ENCODE results near the gene CCDC201. TPM values are rescaled to one million over a fixed set of nuclear protein-coding genes. Genes with fewer than 3 reads are reported as not detected.
A peak's percentile ranks its signal among the peaks of the same experiment; 100 is the strongest.

Gene CCDC201
- total RNA-seq (2014; rRNA removed; shearing (Covaris generic); ENCODE audit: low replicate concordance), result not detected in 2 replicates

DNA sequence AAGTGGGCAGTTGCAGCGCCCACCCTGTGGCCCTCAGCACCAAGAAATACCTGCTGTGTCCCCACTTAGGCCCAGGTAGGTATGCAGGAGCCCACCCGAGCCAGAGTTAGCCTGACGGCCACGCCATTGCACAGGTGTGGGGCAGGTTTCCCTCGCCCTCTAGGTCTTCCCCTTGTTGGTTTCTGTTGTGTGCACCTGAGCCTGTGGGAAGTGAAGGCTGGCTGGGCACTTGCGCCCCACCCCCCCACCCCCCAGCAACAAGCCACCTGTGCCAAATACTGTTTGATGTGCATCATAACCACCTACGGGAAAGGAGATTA lies at the start of gene CCDC201:
CCDC201 (minus strand) TSS at position 48 of the 320 bp plus-strand sequence. CDS start 75 bp downstream, outside the sequence.
- Histone ChIP-seq H3K36me3 (ENCODE audit: insufficient read depth, low read length) (no peaks in the 10 kb centered on the region), H3K27me3 (ENCODE audit: low read length) (no peaks in the 10 kb centered on the region), H3K4me2 (ENCODE audit: low read depth, low read length, poor library complexity, severe bottlenecking) (no peak within 1 kb of the TSS), H3K9me2 (replicated peaks; ENCODE audit: insufficient read depth, low read length) (no peaks in the 10 kb centered on the region), H3K9ac (ENCODE audit: low read length) (no peak within 1 kb of the TSS), H3K27ac (ENCODE audit: low read length) (no peak within 1 kb of the TSS), H3K4me3 (ENCODE audit: low read length) (no peak within 1 kb of the TSS), H2AFZ (ENCODE audit: low read length) (no peak within 1 kb of the TSS), H3K9me3 (ENCODE audit: low read length) (no peaks in the 10 kb centered on the region), H3K4me1 (ENCODE audit: low read length) (no peaks in the 10 kb centered on the region), H4K20me1 (ENCODE audit: insufficient read depth, low read depth, low read length) (no peaks in the 10 kb centered on the region), H3K79me2 (ENCODE audit: low read length) (no peaks in the 10 kb centered on the region)
- no peak for DNase-seq

DNA sequence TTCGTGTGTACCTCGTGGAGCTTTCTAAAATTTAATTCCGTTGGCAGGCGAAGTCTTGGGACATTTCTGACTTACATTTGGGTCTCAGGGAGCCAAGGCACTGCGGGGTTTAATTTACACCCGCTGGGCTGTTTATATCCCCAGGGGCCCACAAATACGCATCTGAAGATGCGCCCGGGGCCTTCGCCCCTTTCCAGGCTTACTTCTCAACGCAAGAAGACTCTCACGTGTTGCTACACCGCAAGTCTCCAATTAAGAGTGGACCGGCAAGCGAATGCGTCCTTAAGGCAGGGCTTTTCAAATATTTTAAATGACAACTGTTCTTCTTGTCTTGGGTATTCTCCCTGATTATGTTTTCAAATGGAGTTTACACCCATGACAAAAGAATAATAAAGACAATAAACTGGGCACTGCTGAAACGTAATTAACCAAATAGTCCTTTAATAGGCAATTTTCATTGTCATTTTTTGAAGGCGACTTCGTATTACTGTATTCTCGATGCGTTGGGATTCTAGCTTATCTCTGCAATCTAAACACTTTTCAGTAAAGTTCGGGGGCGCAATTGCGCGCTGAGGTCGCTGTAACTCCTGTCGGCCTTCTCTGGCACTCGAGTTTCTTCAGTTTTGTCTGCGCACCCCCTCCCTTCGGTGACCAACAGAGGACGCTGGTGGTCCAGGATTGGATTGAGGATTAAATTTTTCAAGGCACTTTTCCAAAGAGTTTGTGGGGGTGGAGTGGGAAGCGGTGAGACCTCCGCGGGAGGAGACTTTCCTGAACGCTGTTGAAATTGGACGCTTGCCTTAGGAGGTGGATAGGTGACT lies 49.0 kb upstream of the CCDC201 start:
- H3K4me1 ChIP-seq (ENCODE audit: low read length), result no peaks in the 10 kb centered on the region
- H3K27me3 ChIP-seq (ENCODE audit: low read length), result no peaks in the 10 kb centered on the region
- no peak overlapping the region for H2AFZ ChIP-seq (ENCODE audit: low read length)
- H3K36me3 ChIP-seq (ENCODE audit: insufficient read depth, low read length), result no peaks in the 10 kb centered on the region
- no peak overlapping the region for H3K4me3 ChIP-seq (ENCODE audit: low read length)
- no peak overlapping the region for H3K27ac ChIP-seq (ENCODE audit: low read length)
- H3K9me3 ChIP-seq (ENCODE audit: low read length), result no peaks in the 10 kb centered on the region
- no peaks in the 10 kb centered on the region for H4K20me1 ChIP-seq (ENCODE audit: insufficient read depth, low read depth, low read length)
- no peak for DNase-seq
- no peak overlapping the region for H3K9ac ChIP-seq (ENCODE audit: low read length)
- H3K9me2 ChIP-seq (replicated peaks; ENCODE audit: insufficient read depth, low read length), result no peaks in the 10 kb centered on the region
- no peak overlapping the region for H3K4me2 ChIP-seq (ENCODE audit: low read depth, low read length, poor library complexity, severe bottlenecking)
- H3K79me2 ChIP-seq (ENCODE audit: low read length), result no peaks in the 10 kb centered on the region

DNA sequence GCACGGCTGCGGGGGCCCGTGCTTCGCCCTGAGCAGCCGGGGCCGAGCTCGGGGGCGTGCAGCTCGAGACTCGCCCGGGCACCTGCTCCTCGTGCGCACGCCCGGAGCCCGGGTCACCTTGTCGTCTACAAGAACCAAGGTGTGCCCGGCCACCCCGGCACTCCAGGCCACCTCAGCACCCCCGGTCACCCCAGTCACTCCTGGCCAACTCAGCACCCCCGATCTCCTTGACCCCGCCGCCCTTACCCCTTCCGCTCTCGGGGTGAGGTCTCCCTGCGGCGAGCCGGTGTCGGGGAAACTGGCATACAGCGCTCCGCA lies 48.5 kb upstream of the CCDC201 start:
- DNase-seq, result no peak
- Histone ChIP-seq H3K9me3 (ENCODE audit: low read length) (no peaks in the 10 kb centered on the region), H3K79me2 (ENCODE audit: low read length) (no peaks in the 10 kb centered on the region), H3K27ac (ENCODE audit: low read length) (no peak overlapping the region), H3K4me1 (ENCODE audit: low read length) (no peaks in the 10 kb centered on the region), H4K20me1 (ENCODE audit: insufficient read depth, low read depth, low read length) (no peaks in the 10 kb centered on the region), H3K9me2 (replicated peaks; ENCODE audit: insufficient read depth, low read length) (no peaks in the 10 kb centered on the region), H2AFZ (ENCODE audit: low read length) (no peak overlapping the region), H3K4me3 (ENCODE audit: low read length) (no peak overlapping the region), H3K36me3 (ENCODE audit: insufficient read depth, low read length) (no peaks in the 10 kb centered on the region), H3K4me2 (ENCODE audit: low read depth, low read length, poor library complexity, severe bottlenecking) (no peak overlapping the region), H3K27me3 (ENCODE audit: low read length) (no peaks in the 10 kb centered on the region), H3K9ac (ENCODE audit: low read length) (no peak overlapping the region)

DNA sequence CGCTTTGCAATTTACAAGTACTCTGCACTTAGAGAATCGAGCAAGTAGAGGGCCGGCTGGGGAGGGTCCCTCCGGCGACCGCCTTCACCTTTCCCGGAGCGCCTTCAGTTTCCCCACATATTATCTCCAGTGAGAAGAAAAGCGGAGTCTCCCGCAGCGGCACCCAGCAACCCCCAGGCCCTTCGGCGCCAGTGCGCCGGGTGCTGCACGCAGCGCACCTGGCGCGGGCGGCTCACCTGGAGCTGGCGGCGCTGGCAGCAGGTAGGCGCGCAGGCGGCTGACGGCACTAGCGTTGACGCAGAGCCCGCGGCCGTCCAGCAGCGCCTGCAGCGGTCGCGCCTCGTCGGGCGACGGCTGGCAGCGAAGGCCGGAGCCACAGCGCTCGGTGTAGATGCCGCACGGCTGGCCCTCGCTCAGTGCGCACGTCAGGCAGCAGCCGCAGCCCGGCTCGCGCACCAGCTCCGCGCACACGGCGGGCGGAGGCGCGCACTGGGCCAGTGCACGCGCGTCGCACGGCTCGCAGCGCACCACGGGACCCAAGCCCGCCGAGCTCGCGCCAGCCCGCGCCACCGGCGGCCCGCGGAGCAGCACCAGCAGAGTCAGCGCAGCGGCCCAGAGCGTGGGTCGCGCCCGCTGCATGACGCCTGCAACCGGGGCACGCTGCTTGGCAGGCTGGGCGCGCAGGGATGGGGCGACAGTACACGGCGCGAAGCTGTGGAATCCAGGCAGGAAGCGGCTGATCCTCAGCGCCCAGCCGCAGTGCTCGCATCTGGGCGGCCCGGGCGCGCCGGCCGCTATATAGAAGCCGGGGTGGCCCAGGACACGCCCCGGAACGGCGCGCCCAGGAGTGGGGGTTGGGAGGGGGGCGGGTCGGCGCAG lies 47.9 kb upstream of the CCDC201 start, which contains the start of gene IGFBP3:
IGFBP3 (minus strand) TSS at position 771 of the 879 bp plus-strand sequence; CDS start at position 639, 132 bp downstream.
- Histone ChIP-seq H3K27me3 (ENCODE audit: low read length) (no peaks in the 10 kb centered on the region), H3K9ac (ENCODE audit: low read length) (no peak within 1 kb of the TSS), H2AFZ (ENCODE audit: low read length) (no peak within 1 kb of the TSS), H3K36me3 (ENCODE audit: insufficient read depth, low read length) (no peaks in the 10 kb centered on the region), H3K4me2 (ENCODE audit: low read depth, low read length, poor library complexity, severe bottlenecking) (no peak within 1 kb of the TSS), H3K9me2 (replicated peaks; ENCODE audit: insufficient read depth, low read length) (no peaks in the 10 kb centered on the region), H3K9me3 (ENCODE audit: low read length) (no peaks in the 10 kb centered on the region), H3K4me1 (ENCODE audit: low read length) (no peaks in the 10 kb centered on the region), H3K79me2 (ENCODE audit: low read length) (no peaks in the 10 kb centered on the region), H4K20me1 (ENCODE audit: insufficient read depth, low read depth, low read length) (no peaks in the 10 kb centered on the region), H3K27ac (ENCODE audit: low read length) (no peak within 1 kb of the TSS), H3K4me3 (ENCODE audit: low read length) (no peak within 1 kb of the TSS)
- no peak for DNase-seq

DNA sequence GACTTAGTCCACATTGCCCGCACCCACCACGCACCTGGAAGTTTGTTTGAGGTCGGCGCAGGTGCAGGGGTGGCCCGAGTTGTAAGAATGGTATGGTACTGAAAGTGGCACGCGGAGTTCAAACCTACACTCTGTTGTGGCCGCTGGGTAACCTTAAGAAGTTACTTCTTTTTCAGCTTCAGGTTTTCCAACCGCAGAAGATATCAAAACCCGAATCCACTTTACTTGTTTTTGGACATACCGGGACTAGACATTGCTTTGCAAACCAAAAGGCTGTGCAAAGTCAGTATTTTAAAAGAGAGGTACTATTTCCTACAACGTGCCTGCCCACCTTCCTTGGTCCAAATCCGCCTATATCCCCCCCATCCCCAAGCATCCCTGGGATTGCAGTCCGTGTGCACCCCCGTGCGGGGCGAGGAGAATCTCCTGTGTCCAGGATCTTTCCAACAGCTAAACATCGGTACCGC lies 47.1 kb upstream of the CCDC201 start:
- Histone ChIP-seq H3K9me3 (ENCODE audit: low read length) (no peaks in the 10 kb centered on the region), H2AFZ (ENCODE audit: low read length) (no peak overlapping the region), H3K79me2 (ENCODE audit: low read length) (no peaks in the 10 kb centered on the region), H3K4me2 (ENCODE audit: low read depth, low read length, poor library complexity, severe bottlenecking) (no peak overlapping the region), H3K36me3 (ENCODE audit: insufficient read depth, low read length) (no peaks in the 10 kb centered on the region), H3K27ac (ENCODE audit: low read length) (no peak overlapping the region), H3K27me3 (ENCODE audit: low read length) (no peaks in the 10 kb centered on the region), H3K4me3 (ENCODE audit: low read length) (no peak overlapping the region), H3K9me2 (replicated peaks; ENCODE audit: insufficient read depth, low read length) (no peaks in the 10 kb centered on the region), H3K9ac (ENCODE audit: low read length) (no peak overlapping the region), H4K20me1 (ENCODE audit: insufficient read depth, low read depth, low read length) (no peaks in the 10 kb centered on the region), H3K4me1 (ENCODE audit: low read length) (no peaks in the 10 kb centered on the region)
- DNase-seq, result no peak

- Histone ChIP-seq H3K9ac (ENCODE audit: low read length) (no peak overlapping the region), H3K36me3 (ENCODE audit: insufficient read depth, low read length) (no peaks in the 10 kb centered on the region), H3K4me2 (ENCODE audit: low read depth, low read length, poor library complexity, severe bottlenecking) (no peak overlapping the region), H3K4me1 (ENCODE audit: low read length) (no peaks in the 10 kb centered on the region), H3K79me2 (ENCODE audit: low read length) (no peaks in the 10 kb centered on the region), H4K20me1 (ENCODE audit: insufficient read depth, low read depth, low read length) (no peaks in the 10 kb centered on the region), H2AFZ (ENCODE audit: low read length) (no peak overlapping the region), H3K4me3 (ENCODE audit: low read length) (no peak overlapping the region), H3K27me3 (ENCODE audit: low read length) (no peaks in the 10 kb centered on the region), H3K9me2 (replicated peaks; ENCODE audit: insufficient read depth, low read length) (no peaks in the 10 kb centered on the region), H3K9me3 (ENCODE audit: low read length) (no peaks in the 10 kb centered on the region), H3K27ac (ENCODE audit: low read length) (no peak overlapping the region)
- no peak for DNase-seq
These were observed 46.4 kb upstream of the CCDC201 start for GRCh38 chr7:45919231-45919784.

GRCh38 chr7:45918556-45918955 lies 45.7 kb upstream of the CCDC201 start:
- Histone ChIP-seq H3K27ac (ENCODE audit: low read length) (no peak overlapping the region), H2AFZ (ENCODE audit: low read length) (no peak overlapping the region), H3K4me3 (ENCODE audit: low read length) (no peak overlapping the region), H3K9me2 (replicated peaks; ENCODE audit: insufficient read depth, low read length) (no peaks in the 10 kb centered on the region), H3K79me2 (ENCODE audit: low read length) (no peaks in the 10 kb centered on the region), H3K4me1 (ENCODE audit: low read length) (no peaks in the 10 kb centered on the region), H3K36me3 (ENCODE audit: insufficient read depth, low read length) (no peaks in the 10 kb centered on the region), H3K27me3 (ENCODE audit: low read length) (no peaks in the 10 kb centered on the region), H3K9me3 (ENCODE audit: low read length) (no peaks in the 10 kb centered on the region), H3K4me2 (ENCODE audit: low read depth, low read length, poor library complexity, severe bottlenecking) (no peak overlapping the region), H4K20me1 (ENCODE audit: insufficient read depth, low read depth, low read length) (no peaks in the 10 kb centered on the region), H3K9ac (ENCODE audit: low read length) (no peak overlapping the region)
- DNase-seq, result no peak

- Histone ChIP-seq H2AFZ (ENCODE audit: low read length) (no peak overlapping the region), H3K4me2 (ENCODE audit: low read depth, low read length, poor library complexity, severe bottlenecking) (no peak overlapping the region), H3K36me3 (ENCODE audit: insufficient read depth, low read length) (no peaks in the 10 kb centered on the region), H3K27me3 (ENCODE audit: low read length) (no peaks in the 10 kb centered on the region), H4K20me1 (ENCODE audit: insufficient read depth, low read depth, low read length) (no peaks in the 10 kb centered on the region), H3K4me1 (ENCODE audit: low read length) (no peaks in the 10 kb centered on the region), H3K9me3 (ENCODE audit: low read length) (no peaks in the 10 kb centered on the region), H3K79me2 (ENCODE audit: low read length) (no peaks in the 10 kb centered on the region), H3K4me3 (ENCODE audit: low read length) (no peak overlapping the region), H3K9me2 (replicated peaks; ENCODE audit: insufficient read depth, low read length) (no peaks in the 10 kb centered on the region), H3K9ac (ENCODE audit: low read length) (no peak overlapping the region), H3K27ac (ENCODE audit: low read length) (no peak overlapping the region)
- DNase-seq, result peak; percentile 87
These were observed 44.8 kb upstream of the CCDC201 start for GRCh38 chr7:45917658-45918057.
